Right lobe of liver (tissue), 6 donors: ENCODE results near the gene SAMD4A. TPM values are rescaled to one million over a fixed set of nuclear protein-coding genes. Genes with fewer than 3 reads are reported as not detected.

Experiments used
- ATAC-seq, 4 donors: fragments of 200-7000 bp; cut with Tn5 transposase; one replicate each; pipeline ENCODE4 v1.9.1; 2020; ENCODE audit warnings: mild to moderate bottlenecking in 4 of 4, moderate library complexity in 4 of 4
- DNase-seq, 3 donors: peaks; one replicate each; pipeline ENCODE4 v3.0.0-alpha.2; 2020
- H3K27ac ChIP-seq, 3 donors: fragments of 200-600 bp; one replicate each; pipeline ENCODE4 v1.8.0; 2022
- H3K27me3 ChIP-seq, 2 donors: fragments of 200-600 bp; one replicate each; pipeline ENCODE4 v1.8.0; 2022
- H3K36me3 ChIP-seq, 4 donors: fragments of 200-600 bp; sonication (generic) in 1 of 4; one replicate each; pipeline versions ENCODE4 v1.5.1 to v1.8.0; 2017 to 2022; ENCODE audit warnings: control low read depth in 1 of 4
- H3K4me1 ChIP-seq, 4 donors: fragments of 200-600 bp; sonication (generic) in 1 of 4; one replicate each; pipeline versions ENCODE4 v1.5.1 to v1.8.0; 2017 to 2022; ENCODE audit warnings: control low read depth in 1 of 4
- H3K4me3 ChIP-seq, 3 donors: fragments of 200-600 bp; one replicate each; pipeline ENCODE4 v1.8.0; 2022
- H3K9me3 ChIP-seq, 4 donors: fragments of 200-600 bp; sonication (generic) in 1 of 4; one replicate each; pipeline versions ENCODE4 v1.5.1 to v1.8.0; 2017 to 2022; ENCODE audit warnings: control low read depth in 1 of 4
- CTCF ChIP-seq, 4 donors: fragments of 200-600 bp in 3 of 4; fragments of 450-650 bp in 1 of 4; IDR thresholded peaks; one replicate each; pipeline versions ENCODE4 v1.5.1 to v1.8.0; 2016 to 2022; ENCODE audit warnings: antibody characterized with exemption in 4 of 4, mild to moderate bottlenecking in 2 of 4
- POLR2A ChIP-seq: fragments of 450-650 bp; IDR thresholded peaks from one replicate; pipeline ENCODE4 v1.6.1; 2017; ENCODE audit warnings: antibody characterized with exemption, mild to moderate bottlenecking
- WGBS: methylation state at CpG from one replicate; pipeline ENCODE4 v1.1.6; 2018; ENCODE audit warnings: low coverage, low lambda C conversion rate; ENCODE audit not compliant: insufficient coverage; ENCODE audit errors: missing lambda C conversion rate; 5-methylcytosine and 5-hydroxymethylcytosine counted together
- intact Hi-C, 2 donors: fragments of 100-400 bp; cut with DNase I; formaldehyde crosslinking; loops; one replicate each; pipeline versions ENCODE4 v1.11.2 to v1.14.1; 2022
- total RNA-seq, 6 experiments: library from RNA; depleted of rRNA in 2 of 6; stranded (reverse); fragments of >200 nt in 2 of 6; fragmentation: NEBNext Ultra II Directional in 3 of 6; extraction: Animal tissue kit (Norgen Biotek cat#: 25700) in 3 of 6; gene quantifications; one replicate each; pipeline versions ENCODE4 v1.1.0 to v1.2.4, GENCODE V29; 2016 to 2023
- donor health status: DM: no; HTN: yes; CAD: no.
- donor health status: DM: no; HTN: no; CAD: no.
- donor health status: DM: no; HTN: no; CAD: no.
- donor health status: DM: no; HTN: yes; CAD: no.
- donor health status: DM: no; HTN: yes; CAD: no.

Gene SAMD4A
- total RNA-seq, 6 experiments from 2014 or later: 16.7 to 31.9 (median 21.1) TPM

GRCh38 chr14:54610051-54610977, 43.4 kb downstream of the SAMD4A start:
- Histone ChIP-seq H3K4me1 (no peaks in the 10 kb centered on the region), H3K27me3 (no peaks in the 10 kb centered on the region), H3K36me3 (no peaks in the 10 kb centered on the region), H3K4me3 (no peak overlapping the region), H3K27ac (no peak overlapping the region), H3K9me3 (no peaks in the 10 kb centered on the region)
- intact Hi-C loops: no loop called here
- ATAC-seq: no peak
- WGBS: 88% methylated on average over 12 of the region's 12 CpGs
- TF ChIP-seq CTCF (IDR thresholded peaks at IDR 0.05) (no peak), POLR2A (no peak)
- DNase-seq: no peak

- Histone ChIP-seq H3K4me3 (no peak overlapping the region), H3K9me3 (no peaks in the 10 kb centered on the region), H3K27ac (no peak overlapping the region), H3K27me3 (no peaks in the 10 kb centered on the region), H3K36me3 (no peaks in the 10 kb centered on the region), H3K4me1 (no peaks in the 10 kb centered on the region)
- ATAC-seq: no peak
- intact Hi-C loops: no loop called here
- TF ChIP-seq POLR2A: no peak
- TF ChIP-seq CTCF (IDR thresholded peaks at IDR 0.05): no peak
- no peak for DNase-seq
- WGBS: 81% methylated on average over 3 of the region's 3 CpGs
These were observed 47.4 kb downstream of the SAMD4A start for GRCh38 chr14:54614296-54614695.

- H3K27me3 ChIP-seq: no peaks in the 10 kb centered on the region
- no peak overlapping the region for H3K4me3 ChIP-seq
- ATAC-seq: no peak
- H3K4me1 ChIP-seq: no peaks in the 10 kb centered on the region
- no peaks in the 10 kb centered on the region for H3K9me3 ChIP-seq
- 69% methylated on average over 3 of the region's 3 CpGs for WGBS
- TF ChIP-seq POLR2A (no peak), CTCF (IDR thresholded peaks at IDR 0.05) (no peak)
- H3K36me3 ChIP-seq: no peaks in the 10 kb centered on the region
- intact Hi-C loops: no loop called here
- no peak for DNase-seq
- no peak overlapping the region for H3K27ac ChIP-seq
These were observed 50.5 kb downstream of the SAMD4A start for GRCh38 chr14:54617467-54617866.

GRCh38 chr14:54621686-54622085, 54.8 kb downstream of the SAMD4A start:
- H3K4me1 ChIP-seq: no peaks in the 10 kb centered on the region
- no peak overlapping the region for H3K27ac ChIP-seq
- intact Hi-C loops: no loop called here
- TF ChIP-seq POLR2A: no peak
- TF ChIP-seq CTCF (IDR thresholded peaks at IDR 0.05): no peak
- DNase-seq (no peak), ATAC-seq (no peak)
- H3K27me3 ChIP-seq: no peaks in the 10 kb centered on the region
- H3K4me3 ChIP-seq: no peak overlapping the region
- H3K36me3 ChIP-seq: no peaks in the 10 kb centered on the region
- H3K9me3 ChIP-seq: no peaks in the 10 kb centered on the region
